OCI-LY3 (cell line): ENCODE data around the gene NYAP1.

Source experiments
- H2AFZ ChIP-seq: fragments of 200-600, 300-600 bp; shearing (Covaris generic); 2 replicates; pipeline ENCODE4 v1.6.0; 2014; ENCODE audit warnings: antibody characterized with exemption, low read depth, low read length
- H3K27ac ChIP-seq: fragments of 200-600, 300-600 bp; sonication (generic); 2 replicates; pipeline ENCODE4 v1.5.1; 2014; ENCODE audit warnings: mild to moderate bottlenecking, low read length, moderate library complexity, mixed read lengths
- H3K27me3 ChIP-seq: fragments of 200-600, 300-600 bp; sonication (generic); 2 replicates; pipeline ENCODE4 v1.6.1; 2014; ENCODE audit warnings: low read depth, low read length, mixed read lengths
- H3K36me3 ChIP-seq: fragments of 200-600, 300-600 bp; sonication (generic); replicated peaks from 2 replicates; pipeline ENCODE3; 2014; ENCODE audit warnings: low read depth, low read length, mixed read lengths
- H3K4me1 ChIP-seq: fragments of 300-600, 200-600 bp; sonication (generic); 2 replicates; pipeline ENCODE4 v1.6.1; 2014; ENCODE audit warnings: low read length, mixed read lengths
- H3K4me2 ChIP-seq: fragments of 200-600, 300-600 bp; sonication (generic); 2 replicates; pipeline ENCODE4 v1.6.1; 2014; ENCODE audit warnings: low read length, mixed read lengths
- H3K4me3 ChIP-seq: fragments of 300-600, 200-600 bp; sonication (generic); 2 replicates; pipeline ENCODE4 v1.5.1; 2014; ENCODE audit warnings: antibody characterized with exemption, mild to moderate bottlenecking, low read length, moderate library complexity
- H3K79me2 ChIP-seq: fragments of 300-600, 200-600 bp; shearing (Covaris generic); 2 replicates; pipeline ENCODE4 v1.6.1; 2014; ENCODE audit warnings: mild to moderate bottlenecking, low read length, mixed read lengths
- H3K9ac ChIP-seq: fragments of 300-600, 200-600 bp; shearing (Covaris generic); 2 replicates; pipeline ENCODE4 v1.6.0; 2014; ENCODE audit warnings: mild to moderate bottlenecking, low read length, moderate library complexity
- H3K9me3 ChIP-seq: fragments of 200-600, 300-600 bp; shearing (Covaris generic); 2 replicates; pipeline ENCODE4 v1.6.1; 2014; ENCODE audit warnings: low read length, mixed read lengths; ENCODE audit not compliant: insufficient read depth
- H4K20me1 ChIP-seq: fragments of 200-600, 300-600 bp; sonication (generic); 2 replicates; pipeline ENCODE4 v1.6.1; 2016; ENCODE audit warnings: low read length, mixed read lengths; ENCODE audit not compliant: insufficient read depth
- EZH2phosphoT487 ChIP-seq: fragments of 200-600 bp; shearing (Covaris generic); IDR thresholded peaks from 2 replicates; pipeline ENCODE4 v1.6.1; 2018; ENCODE audit warnings: antibody characterized with exemption, mixed run types, low read depth
- TF ChIP-seq, protein P1 (sequence below): fragments of 200-600, 300-600 bp; sonication (generic); IDR thresholded peaks from 2 replicates; pipeline ENCODE4 v1.5.1; 2014; ENCODE audit warnings: antibody characterized with exemption, low read length, low read depth

Gene NYAP1

DNA sequence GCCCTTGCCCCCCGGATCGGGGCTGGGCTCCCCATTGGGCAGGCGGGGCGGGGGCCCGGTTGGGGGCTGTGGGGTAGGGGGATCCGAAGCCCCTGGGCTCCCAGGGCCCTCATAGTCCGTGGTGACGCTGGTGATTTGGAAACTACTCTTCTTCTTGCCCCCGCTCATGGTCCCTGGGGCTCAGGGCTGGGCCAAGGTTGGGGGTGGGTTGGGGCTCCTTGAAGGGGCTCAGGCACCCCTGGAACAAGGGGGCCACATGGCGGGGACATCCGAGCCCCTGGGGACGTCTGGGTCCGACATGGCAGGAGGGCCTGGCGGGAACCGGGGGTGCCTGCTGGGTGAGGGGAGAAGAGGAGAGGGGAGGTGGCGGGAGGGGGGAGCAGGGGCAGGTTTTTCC is 5.9 kb upstream of the NYAP1 start:
- Histone ChIP-seq H2AFZ (no peak overlapping the region), H3K27me3 (no peaks in the 10 kb centered on the region), H3K27ac (peak overlapping the region; percentile 74), H3K4me3 (peak overlapping the region; percentile 95), H3K36me3 (peaks cover 19% of the 10 kb centered on the region), H3K79me2 (peaks cover 26% of the 10 kb centered on the region), H3K9me3 (no peaks in the 10 kb centered on the region), H3K4me1 (peaks cover 44% of the 10 kb centered on the region), H4K20me1 (peaks cover 30% of the 10 kb centered on the region), H3K4me2 (peak overlapping the region; percentile 90), H3K9ac (peak overlapping the region; percentile 82)
- TF ChIP-seq EZH2phosphoT487: no peak
- TF ChIP-seq, protein P1, sequence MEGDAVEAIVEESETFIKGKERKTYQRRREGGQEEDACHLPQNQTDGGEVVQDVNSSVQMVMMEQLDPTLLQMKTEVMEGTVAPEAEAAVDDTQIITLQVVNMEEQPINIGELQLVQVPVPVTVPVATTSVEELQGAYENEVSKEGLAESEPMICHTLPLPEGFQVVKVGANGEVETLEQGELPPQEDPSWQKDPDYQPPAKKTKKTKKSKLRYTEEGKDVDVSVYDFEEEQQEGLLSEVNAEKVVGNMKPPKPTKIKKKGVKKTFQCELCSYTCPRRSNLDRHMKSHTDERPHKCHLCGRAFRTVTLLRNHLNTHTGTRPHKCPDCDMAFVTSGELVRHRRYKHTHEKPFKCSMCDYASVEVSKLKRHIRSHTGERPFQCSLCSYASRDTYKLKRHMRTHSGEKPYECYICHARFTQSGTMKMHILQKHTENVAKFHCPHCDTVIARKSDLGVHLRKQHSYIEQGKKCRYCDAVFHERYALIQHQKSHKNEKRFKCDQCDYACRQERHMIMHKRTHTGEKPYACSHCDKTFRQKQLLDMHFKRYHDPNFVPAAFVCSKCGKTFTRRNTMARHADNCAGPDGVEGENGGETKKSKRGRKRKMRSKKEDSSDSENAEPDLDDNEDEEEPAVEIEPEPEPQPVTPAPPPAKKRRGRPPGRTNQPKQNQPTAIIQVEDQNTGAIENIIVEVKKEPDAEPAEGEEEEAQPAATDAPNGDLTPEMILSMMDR: no peak

DNA sequence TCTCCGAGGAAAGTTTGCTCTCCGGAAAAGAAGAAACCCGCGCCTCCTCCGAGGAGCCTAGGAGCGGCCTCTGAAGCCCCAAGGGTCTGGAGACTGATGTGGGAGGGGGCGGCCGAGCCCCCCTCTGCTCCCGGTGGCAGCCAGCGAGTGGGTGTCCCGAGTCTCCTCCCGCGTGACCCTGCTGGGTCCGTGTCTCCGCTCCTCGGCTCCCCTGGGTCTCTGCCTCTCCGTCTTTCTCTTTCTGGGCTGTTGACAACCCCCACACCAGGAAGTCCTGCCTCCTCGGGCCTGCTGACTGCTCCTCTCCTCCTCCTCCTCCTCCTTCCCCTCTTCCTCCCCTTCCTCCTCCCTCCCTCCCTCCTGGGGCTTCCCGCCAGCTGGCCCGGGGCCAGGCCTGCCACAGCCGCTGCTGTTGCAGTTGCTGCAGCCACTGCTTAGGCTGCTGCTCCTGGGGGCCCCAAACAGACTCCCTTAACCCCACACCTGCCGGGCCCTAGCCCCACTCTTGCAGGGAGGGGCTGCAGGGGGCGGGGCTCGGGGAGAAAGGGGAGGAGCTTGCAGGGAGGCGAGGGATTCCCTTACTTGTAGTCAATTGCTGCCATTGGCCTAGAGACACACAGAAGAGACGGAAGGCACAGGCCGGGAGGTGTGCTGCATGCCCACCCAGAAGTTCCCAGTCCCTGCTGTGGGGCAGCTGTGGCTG is 4.6 kb upstream of the NYAP1 start, which contains the start of gene TSC22D4:
Gene TSC22D4 (minus strand): TSS at position 257 of the 703 bp plus-strand sequence. CDS start 1,176 bp downstream, outside the sequence.
- H3K4me1 ChIP-seq: peaks cover 39% of the 10 kb centered on the region
- TF ChIP-seq EZH2phosphoT487: no peak
- TF ChIP-seq, protein P1: no peak

DNA sequence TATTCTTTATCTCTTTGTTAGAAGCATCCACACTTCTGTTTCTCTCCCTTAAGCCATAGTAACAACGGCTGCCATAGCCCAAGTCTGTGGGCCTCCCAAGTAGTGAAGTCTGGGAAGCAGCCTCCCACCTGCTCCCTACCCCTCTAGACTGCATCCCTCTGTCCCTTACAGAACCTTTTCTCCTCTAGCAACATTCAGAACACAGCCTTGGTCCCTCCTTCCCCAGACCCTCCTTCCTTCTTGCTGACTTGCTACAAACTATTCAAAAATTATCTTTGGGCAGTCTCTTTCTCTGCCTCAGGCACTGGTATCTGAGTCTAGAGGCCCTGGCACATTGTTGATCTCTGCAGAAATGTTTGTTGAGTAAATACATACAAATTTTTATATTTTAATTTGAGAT is 2.3 kb upstream of the NYAP1 start:
- Histone ChIP-seq H3K36me3 (peaks cover 8% of the 10 kb centered on the region), H3K9ac (no peak overlapping the region), H3K9me3 (no peaks in the 10 kb centered on the region), H3K27me3 (no peaks in the 10 kb centered on the region; the same call in 1 of the 2 replicates), H3K4me1 (peaks cover 25% of the 10 kb centered on the region), H3K4me2 (no peak overlapping the region), H2AFZ (no peak overlapping the region), H3K4me3 (no peak overlapping the region), H4K20me1 (peaks cover 13% of the 10 kb centered on the region), H3K27ac (no peak overlapping the region), H3K79me2 (peaks cover 26% of the 10 kb centered on the region)
- no peak for TF ChIP-seq EZH2phosphoT487
- TF ChIP-seq, protein P1: no peak

More for the DNA sequence above, 4.6 kb upstream of the NYAP1 start, which contains the start of gene TSC22D4:
- Histone ChIP-seq H3K27me3 (no peaks in the 10 kb centered on the region; the same call in 1 of the 2 replicates), H3K9ac (peak within 1 kb of the TSS; percentile 82), H2AFZ (peak within 1 kb of the TSS; percentile 77), H3K4me3 (peak within 1 kb of the TSS; percentile 95), H3K79me2 (peaks cover 26% of the 10 kb centered on the region), H4K20me1 (peaks cover 25% of the 10 kb centered on the region), H3K9me3 (no peaks in the 10 kb centered on the region), H3K4me2 (peak within 1 kb of the TSS; percentile 90), H3K27ac (peak within 1 kb of the TSS; percentile 74), H3K36me3 (peaks cover 12% of the 10 kb centered on the region)

DNA sequence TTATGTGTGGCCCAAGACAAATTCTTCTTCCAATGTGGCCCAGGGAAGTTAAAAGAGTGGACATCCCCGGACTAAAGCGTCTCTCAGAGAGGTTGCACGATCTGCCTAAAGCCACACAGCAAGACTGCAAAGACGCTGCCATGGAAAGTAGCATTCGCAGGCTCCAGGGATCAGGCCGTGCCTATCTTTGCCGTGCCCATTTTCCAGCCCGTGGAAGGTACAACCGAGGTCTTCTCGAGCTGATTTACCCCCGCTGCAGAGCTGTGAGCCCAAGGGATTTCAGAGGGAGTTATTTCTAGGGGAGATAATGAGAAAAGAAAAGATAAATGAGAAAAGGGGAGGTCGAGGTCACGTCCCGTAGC is 1.0 kb upstream of the NYAP1 start:
- Histone ChIP-seq H4K20me1 (peaks cover under 1% of the 10 kb centered on the region; the same call in 1 of the 2 replicates), H3K4me2 (peak overlapping the region; percentile 85), H3K4me3 (peak overlapping the region; percentile 90), H3K4me1 (peaks cover 13% of the 10 kb centered on the region), H3K79me2 (peaks cover 13% of the 10 kb centered on the region), H3K27ac (no peak overlapping the region), H3K9me3 (no peaks in the 10 kb centered on the region), H3K36me3 (no peaks in the 10 kb centered on the region), H3K27me3 (no peaks in the 10 kb centered on the region; the same call in 1 of the 2 replicates), H3K9ac (peak overlapping the region; percentile 57), H2AFZ (peak overlapping the region; percentile 42; the same call in 1 of the 2 replicates)
- TF ChIP-seq, protein P1: no peak
- no peak for TF ChIP-seq EZH2phosphoT487
